Endothelial cell of umbilical vein (primary cell): ENCODE data around the gene MCF2.

ENCODE experiments used
- CTCF ChIP-seq, 2 donors: IDR thresholded peaks; 1 replicate in 1 of 2; 2 replicates in 1 of 2; pipeline ENCODE4 v1.5.1; 2011; ENCODE audit warnings: low read length in 2 of 2, mild to moderate bottlenecking in 2 of 2, moderate library complexity in 2 of 2, control low read depth in 1 of 2, inconsistent platforms in 1 of 2, low read depth in 1 of 2; ENCODE audit not compliant: insufficient read depth in 1 of 2; ENCODE audit errors: extremely low read depth in 1 of 2
- EZH2 ChIP-seq: IDR thresholded peaks from 2 replicates; pipeline ENCODE4 v1.6.1; 2012; ENCODE audit warnings: borderline replicate concordance, low read depth, mild to moderate bottlenecking, moderate library complexity, low read length, inconsistent platforms; ENCODE audit not compliant: severe bottlenecking
- FOS ChIP-seq: IDR thresholded peaks from 2 replicates; pipeline ENCODE4 v1.6.1; 2011; ENCODE audit warnings: mild to moderate bottlenecking, low read length, moderate library complexity, borderline replicate concordance; ENCODE audit not compliant: insufficient read depth
- JUN ChIP-seq: IDR thresholded peaks from 2 replicates; pipeline ENCODE4 v1.6.1; 2011; ENCODE audit warnings: borderline replicate concordance, low read depth; ENCODE audit not compliant: insufficient read length, insufficient read depth
- MAX ChIP-seq: IDR thresholded peaks from 2 replicates; pipeline ENCODE4 v1.6.1; 2011; ENCODE audit not compliant: insufficient read depth, insufficient read length
- MYC ChIP-seq: IDR thresholded peaks from one replicate; pipeline ENCODE4 v1.6.1; 2011; ENCODE audit warnings: mild to moderate bottlenecking, low read depth, low read length
- POLR2A ChIP-seq: IDR thresholded peaks from 2 replicates; pipeline ENCODE4 v1.6.1; 2012; ENCODE audit warnings: low read depth, mild to moderate bottlenecking, control low read depth, low read length
- POLR2AphosphoS5 ChIP-seq: IDR thresholded peaks from 2 replicates; pipeline ENCODE4 v1.6.1; 2012; ENCODE audit warnings: low read depth, mild to moderate bottlenecking, control low read depth, low read length, moderate library complexity; ENCODE audit not compliant: insufficient read depth

- TF ChIP-seq EZH2 (no peak), POLR2AphosphoS5 (no peak), CTCF (IDR thresholded peaks at IDR 0.05; ENCODE audit: extremely low read depth in 1 of 2, insufficient read depth in 1 of 2, low read depth in 1 of 2, low read length in 2 of 2) (no peak), POLR2A (no peak), JUN (no peak), MAX (no peak), MYC (no peak), FOS (no peak)
Measured at GRCh38 chrX:139751053-139751452, 43.1 kb upstream of the MCF2 start.
